SK-N-SH (cell line): ENCODE data around the gene CSNK1G3. TPM values are rescaled to one million over a fixed set of nuclear protein-coding genes. Genes with fewer than 3 reads are reported as not detected.

Experiments used
- CTCF ChIA-PET: fragments of 300-600, 350-600 bp; formaldehyde crosslinking; extraction: SDS; loops from one replicate; lab custom pipeline; 2021; lab: Yijun Ruan, JAX
- POLR2A ChIA-PET: fragments of 350-600 bp; sonication (Branson Sonifier 250); formaldehyde crosslinking; extraction: SDS; loops from one replicate; lab custom pipeline; 2020; ENCODE audit warnings: antibody characterized with exemption, inconsistent platforms; lab: Yijun Ruan, JAX
- DNase-seq: peaks from one replicate; pipeline ENCODE4 v3.0.0; 2012
- H2AFZ ChIP-seq: fragments of 200-600 bp; sonication (generic); 2 replicates; pipeline ENCODE4 v1.8.1; 2016; ENCODE audit warnings: antibody characterized with exemption, mild to moderate bottlenecking, low read depth
- H3F3A ChIP-seq: fragments of 200-600 bp; sonication (generic); replicated peaks from 2 replicates; pipeline ENCODE3; 2016; ENCODE audit warnings: antibody characterized with exemption, mild to moderate bottlenecking; ENCODE audit not compliant: insufficient read depth
- H3K27ac ChIP-seq, 2 experiments: fragments of 200-500 bp in 1 of 2; fragments of 200-600 bp in 1 of 2; sonication (Bioruptor generic) in 1 of 2; sonication (generic), shearing (Covaris generic) in 1 of 2; 2 replicates each; pipeline versions ENCODE4 v1.5.1 to v1.6.1; 2014 to 2016; ENCODE audit warnings: low read depth in 2 of 2, inconsistent platforms in 1 of 2, low read length in 1 of 2, mild to moderate bottlenecking in 1 of 2, mixed read lengths in 1 of 2
- H3K27me3 ChIP-seq: fragments of 200-600 bp; sonication (generic), shearing (Covaris generic); 2 replicates; pipeline ENCODE4 v1.6.1; 2016; ENCODE audit warnings: mixed run types; ENCODE audit not compliant: insufficient read depth
- H3K36me3 ChIP-seq, 2 experiments: fragments of 200-500 bp in 1 of 2; fragments of 200-600 bp in 1 of 2; sonication (Bioruptor generic) in 1 of 2; sonication (generic) in 1 of 2; replicated peaks in 1 of 2; 2 replicates each; pipeline versions ENCODE3 to v1.5.1; 2014 to 2016; ENCODE audit warnings: low read length in 1 of 2, mild to moderate bottlenecking in 1 of 2; ENCODE audit not compliant: insufficient read depth in 2 of 2, control insufficient read depth in 1 of 2
- H3K4me1 ChIP-seq, 2 experiments: fragments of 200-500 bp in 1 of 2; fragments of 200-600 bp in 1 of 2; sonication (Bioruptor generic) in 1 of 2; sonication (generic), shearing (Covaris generic) in 1 of 2; 2 replicates each; pipeline versions ENCODE4 v1.5.1 to v1.6.1; 2014 to 2016; ENCODE audit warnings: low read depth in 1 of 2, low read length in 1 of 2, mixed run types in 1 of 2; ENCODE audit not compliant: insufficient read depth in 2 of 2, control insufficient read depth in 1 of 2
- H3K4me2 ChIP-seq: fragments of 200-600 bp; sonication (generic), shearing (Covaris generic); 2 replicates; pipeline ENCODE4 v1.6.1; 2017; ENCODE audit warnings: mixed run types
- H3K4me3 ChIP-seq, 2 experiments: fragments of 200-500 bp in 1 of 2; fragments of 200-600 bp in 1 of 2; sonication (Bioruptor generic) in 1 of 2; sonication (generic), shearing (Covaris generic) in 1 of 2; 2 replicates each; pipeline versions ENCODE4 v1.5.1 to v1.8.1; 2014 to 2016; ENCODE audit warnings: low read depth in 2 of 2, inconsistent platforms in 1 of 2, low read length in 1 of 2, mild to moderate bottlenecking in 1 of 2, mixed read lengths in 1 of 2, moderate library complexity in 1 of 2
- H3K79me2 ChIP-seq: fragments of 200-600 bp; sonication (generic); 2 replicates; pipeline ENCODE4 v1.8.1; 2017; ENCODE audit warnings: mild to moderate bottlenecking; ENCODE audit not compliant: insufficient read depth
- H3K9ac ChIP-seq: fragments of 200-600 bp; sonication (generic); 2 replicates; pipeline ENCODE4 v1.6.1; 2017; ENCODE audit warnings: mixed run types
- H3K9me2 ChIP-seq: fragments of 200-600 bp; sonication (generic); 2 replicates; pipeline ENCODE4 v1.6.1; 2017; ENCODE audit warnings: mixed run types
- H3K9me3 ChIP-seq: fragments of 200-600 bp; sonication (generic); 2 replicates; pipeline ENCODE4 v1.6.1; 2017; ENCODE audit warnings: mixed run types, mild to moderate bottlenecking, moderate library complexity
- H4K20me1 ChIP-seq: fragments of 200-600 bp; sonication (generic); 2 replicates; pipeline ENCODE4 v1.6.1; 2017; ENCODE audit warnings: mild to moderate bottlenecking, mixed run types; ENCODE audit not compliant: insufficient read depth
- ELF1 ChIP-seq: IDR thresholded peaks from 2 replicates; pipeline ENCODE4 v1.4.0; 2012
- EZH2phosphoT487 ChIP-seq: fragments of 200-600 bp; sonication (generic); IDR thresholded peaks from 2 replicates; pipeline ENCODE4 v1.6.1; 2017; ENCODE audit warnings: low read depth, mixed run types, mild to moderate bottlenecking, antibody characterized with exemption, moderate library complexity, borderline replicate concordance
- FOSL2 ChIP-seq: IDR thresholded peaks from 2 replicates; pipeline ENCODE4 v1.4.0; 2012; ENCODE audit warnings: low read depth, mild to moderate bottlenecking, moderate library complexity, borderline replicate concordance
- GATA2 ChIP-seq: sonication (generic); formaldehyde crosslinking; IDR thresholded peaks from 2 replicates; pipeline ENCODE4 v1.5.0; 2020; ENCODE audit warnings: mild to moderate bottlenecking, missing genetic modification reagents
- JUND ChIP-seq: IDR thresholded peaks from 2 replicates; pipeline ENCODE4 v1.4.0; 2012
- MEF2A ChIP-seq: IDR thresholded peaks from 2 replicates; pipeline ENCODE4 v1.4.0; 2012; ENCODE audit warnings: low read depth, borderline replicate concordance
- MXI1 ChIP-seq: IDR thresholded peaks from 2 replicates; pipeline ENCODE4 v1.6.1; 2012; ENCODE audit warnings: mild to moderate bottlenecking, low read depth, low read length, improper control_type of control experiment
- NFIC ChIP-seq: IDR thresholded peaks from 2 replicates; pipeline ENCODE4 v1.4.0; 2012; ENCODE audit warnings: borderline replicate concordance
- NRF1 ChIP-seq: IDR thresholded peaks from 2 replicates; pipeline ENCODE4 v1.6.1; 2012; ENCODE audit warnings: low read depth, mild to moderate bottlenecking, low read length
- PBX3 ChIP-seq: IDR thresholded peaks from 2 replicates; pipeline ENCODE4; 2012
- POLR2AphosphoS5 ChIP-seq: IDR thresholded peaks from 2 replicates; pipeline ENCODE4 v1.6.1; 2012; ENCODE audit warnings: low read depth, low read length
- RAD21 ChIP-seq: IDR thresholded peaks from 2 replicates; pipeline ENCODE4 v1.6.1; 2012; ENCODE audit warnings: mild to moderate bottlenecking, low read length
- RCOR1 ChIP-seq: fragments of 150-350 bp; IDR thresholded peaks from 2 replicates; pipeline ENCODE4 v1.6.1; 2017; ENCODE audit warnings: antibody characterized with exemption, low read length
- RFX5 ChIP-seq: IDR thresholded peaks from 2 replicates; pipeline ENCODE4 v1.6.1; 2012; ENCODE audit warnings: mild to moderate bottlenecking, improper control_type of control experiment, low read length
- SMC3 ChIP-seq: IDR thresholded peaks from 2 replicates; pipeline ENCODE4 v1.6.1; 2012; ENCODE audit warnings: low read depth, low read length, improper control_type of control experiment
- TAF1 ChIP-seq: IDR thresholded peaks from 2 replicates; pipeline ENCODE4 v1.6.1; 2012; ENCODE audit warnings: low read depth, mild to moderate bottlenecking, low read length, moderate library complexity, borderline replicate concordance
- USF2 ChIP-seq: fragments of 150-350 bp; IDR thresholded peaks from 2 replicates; pipeline ENCODE4 v1.6.1; 2017; ENCODE audit warnings: antibody characterized with exemption, low read length, low read depth, borderline replicate concordance
- YY1 ChIP-seq: IDR thresholded peaks from 2 replicates; pipeline ENCODE4 v1.4.0; 2012; ENCODE audit warnings: low read depth, mild to moderate bottlenecking
- ZBTB33 ChIP-seq: IDR thresholded peaks from 2 replicates; pipeline ENCODE4 v1.4.0; 2012; ENCODE audit warnings: low read depth, borderline replicate concordance
- WGBS: methylation state at CpG from one replicate; pipeline ENCODE4 v1.1.6; 2017; ENCODE audit warnings: low lambda C conversion rate; 5-methylcytosine and 5-hydroxymethylcytosine counted together
- polyA plus RNA-seq, 3 experiments: library from polyadenylated mRNA; depleted of rRNA; stranded (reverse); fragments of >200 nt; gene quantifications; 2 replicates each; pipeline ENCODE4 v1.2.3, GENCODE V29; 2012

CSNK1G3 gene
- polyA plus RNA-seq, 1 of the 3 experiments (the other 2 are of a cell fraction), result 13.1 TPM

- no peaks in the 10 kb centered on the region for H3K27me3 ChIP-seq
- no peaks in the 10 kb centered on the region for H3K79me2 ChIP-seq
- POLR2A ChIA-PET, result no interaction called here
- no peaks in the 10 kb centered on the region for H3K4me1 ChIP-seq
- H3K4me2 ChIP-seq, result no peak overlapping the region
- H3F3A ChIP-seq, result no peaks in the 10 kb centered on the region
- H3K27ac ChIP-seq, result no peak overlapping the region
- CTCF ChIA-PET, result no interaction called here
- WGBS, result 52% methylated on average over 7 of the region's 7 CpGs
- no peaks in the 10 kb centered on the region for H4K20me1 ChIP-seq
- TF ChIP-seq ZBTB33, result no peak
- TF ChIP-seq JUND, result no peak
- TF ChIP-seq RAD21, result no peak
- no peak for TF ChIP-seq USF2
- TF ChIP-seq RCOR1, result no peak
- no peak for TF ChIP-seq YY1
- TF ChIP-seq NFIC, result no peak
- no peak for TF ChIP-seq MEF2A
- TF ChIP-seq PBX3, result no peak
- no peak for TF ChIP-seq POLR2AphosphoS5
- no peak for TF ChIP-seq FOSL2
- H3K4me3 ChIP-seq, result no peak overlapping the region
- H3K9me2 ChIP-seq, result no peaks in the 10 kb centered on the region
- DNase-seq, result no peak
- no peaks in the 10 kb centered on the region for H3K9me3 ChIP-seq
- no peak overlapping the region for H3K9ac ChIP-seq
- H3K36me3 ChIP-seq, result no peaks in the 10 kb centered on the region
- no peak overlapping the region for H2AFZ ChIP-seq
Measured at GRCh38 chr5:123486951-123487655, 24.9 kb upstream of the CSNK1G3 start.

- H3K4me2 ChIP-seq, result no peak overlapping the region
- no peaks in the 10 kb centered on the region for H3K27me3 ChIP-seq
- H3K27ac ChIP-seq, result no peak overlapping the region
- H3K9me3 ChIP-seq, result no peaks in the 10 kb centered on the region
- no peaks in the 10 kb centered on the region for H3K4me1 ChIP-seq
- ChIA-PET POLR2A (no interaction called here), CTCF (interaction anchor here (1.3 kb wide), 1 partner anchor 12 kb away, joined by 4 read pairs; no protein-coding TSS in a partner anchor)
- H3F3A ChIP-seq, result no peaks in the 10 kb centered on the region
- no peak for DNase-seq
- no peak overlapping the region for H2AFZ ChIP-seq
- TF ChIP-seq NFIC (no peak), EZH2phosphoT487 (no peak), USF2 (no peak), SMC3 (no peak), POLR2AphosphoS5 (no peak), FOSL2 (no peak), RFX5 (no peak), MEF2A (no peak), ZBTB33 (no peak), NRF1 (no peak), GATA2 (CRISPR knock-in tag) (no peak), ELF1 (no peak), RCOR1 (no peak), TAF1 (no peak), MXI1 (no peak), RAD21 (no peak)
- WGBS, result 67% methylated on average over 5 of the region's 5 CpGs
- H3K4me3 ChIP-seq, result no peak overlapping the region
- no peaks in the 10 kb centered on the region for H3K79me2 ChIP-seq
- H3K9me2 ChIP-seq, result no peaks in the 10 kb centered on the region
- no peak overlapping the region for H3K9ac ChIP-seq
- no peaks in the 10 kb centered on the region for H3K36me3 ChIP-seq
- H4K20me1 ChIP-seq, result no peaks in the 10 kb centered on the region
Measured at GRCh38 chr5:123490974-123491373, 21.0 kb upstream of the CSNK1G3 start.
